IPS-18c (cell line): ENCODE measurements around the gene TGFBR3L.

ENCODE experiments used
- H3K4me3 ChIP-seq: 2 replicates; pipeline ENCODE4 v1.7.0; 2013; ENCODE audit warnings: low read depth, mild to moderate bottlenecking, low read length, moderate library complexity; ENCODE audit not compliant: insufficient read depth
- H3K9me3 ChIP-seq: one replicate; pipeline ENCODE4 v1.6.1; 2013; ENCODE audit warnings: mild to moderate bottlenecking, low read length, moderate library complexity; ENCODE audit not compliant: control insufficient read depth, insufficient read depth

TGFBR3L gene

GRCh38 chr19:7931221-7932061 lies 16.8 kb downstream of the TGFBR3L start:
- Histone ChIP-seq H3K4me3 (no peak overlapping the region), H3K9me3 (no peaks in the 10 kb centered on the region)

DNA sequence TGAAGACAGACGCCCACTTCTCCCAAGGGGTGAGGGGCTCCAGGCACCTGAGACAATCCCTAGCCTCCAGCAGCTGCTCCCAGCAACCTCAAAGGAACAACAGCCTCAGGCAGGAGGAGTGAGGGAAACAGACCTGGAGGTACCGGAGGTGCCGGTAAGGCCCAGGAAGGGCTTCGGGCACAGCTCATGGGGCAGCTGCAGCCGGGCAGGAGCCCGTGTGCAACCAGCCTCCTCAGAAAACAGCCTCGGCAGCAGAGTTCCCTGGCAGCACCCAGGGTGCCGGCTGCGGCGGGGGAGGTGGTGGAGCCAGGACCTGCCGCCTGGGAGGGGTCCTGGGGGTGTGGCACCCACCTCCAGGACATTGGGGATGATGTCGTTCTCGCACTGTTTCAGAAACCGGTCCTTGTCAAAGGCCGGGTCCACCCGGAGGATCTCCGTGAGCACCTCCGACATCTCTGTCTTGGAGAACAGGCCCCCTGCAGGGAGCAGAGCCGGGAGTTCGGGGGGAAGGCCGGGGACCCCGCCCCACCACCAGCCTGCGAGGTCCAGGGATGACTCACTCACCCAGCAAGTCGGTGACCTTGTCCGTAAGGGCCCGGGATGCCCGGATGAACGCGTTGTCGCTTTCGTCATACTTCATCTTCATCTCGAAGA lies 17.8 kb downstream of the TGFBR3L start:
- no peaks in the 10 kb centered on the region for H3K9me3 ChIP-seq
- H3K4me3 ChIP-seq, result no peak overlapping the region

- H3K9me3 ChIP-seq, result no peaks in the 10 kb centered on the region
- no peak overlapping the region for H3K4me3 ChIP-seq
Measured at GRCh38 chr19:7932930-7933300, 18.3 kb downstream of the TGFBR3L start.

DNA sequence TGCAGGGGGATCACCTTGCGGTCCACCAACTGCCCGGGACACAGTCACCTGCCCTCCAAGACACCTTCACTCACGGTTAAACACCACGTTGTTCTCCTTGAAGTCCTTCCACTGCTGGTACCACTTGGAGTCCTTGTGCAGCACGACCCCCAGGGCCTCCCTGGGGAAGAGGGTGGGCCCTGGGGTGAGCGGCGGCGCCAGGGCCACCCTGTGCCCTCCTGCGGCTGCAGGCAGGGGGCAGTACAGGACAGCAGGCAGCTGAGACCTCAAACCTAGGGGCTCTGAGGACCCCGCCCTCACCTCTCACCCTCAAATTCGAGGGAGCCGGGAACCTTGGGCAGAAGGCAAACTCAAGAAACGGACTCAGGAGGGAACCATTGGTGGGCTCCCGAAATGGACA lies 18.8 kb downstream of the TGFBR3L start:
- H3K4me3 ChIP-seq, result no peak overlapping the region
- H3K9me3 ChIP-seq, result no peaks in the 10 kb centered on the region

GRCh38 chr19:7933828-7934725 lies 19.4 kb downstream of the TGFBR3L start:
- no peaks in the 10 kb centered on the region for H3K9me3 ChIP-seq

GRCh38 chr19:7934766-7935165 lies 20.1 kb downstream of the TGFBR3L start:
- no peaks in the 10 kb centered on the region for H3K9me3 ChIP-seq
- H3K4me3 ChIP-seq, result no peak overlapping the region

More at GRCh38 chr19:7933828-7934725, 19.4 kb downstream of the TGFBR3L start:
- no peak overlapping the region for H3K4me3 ChIP-seq

DNA sequence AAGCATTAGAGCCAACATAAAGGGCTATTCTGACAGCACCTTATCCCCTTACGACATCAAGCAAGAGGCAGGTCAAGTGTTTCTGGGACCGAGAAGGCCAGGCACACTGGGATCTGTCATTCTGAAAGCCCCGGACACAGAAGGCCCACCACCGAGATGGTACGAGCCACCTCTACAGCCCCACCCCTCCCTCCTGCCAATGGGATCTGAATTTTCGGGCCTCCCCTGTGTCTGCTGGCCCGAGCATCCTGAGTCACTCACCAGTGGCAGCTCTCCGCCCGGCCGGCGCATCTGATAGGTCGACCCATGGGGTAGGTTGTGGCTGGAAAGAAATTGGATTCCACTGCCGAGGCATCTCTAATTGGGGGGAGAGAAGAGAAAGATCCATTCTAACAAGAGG lies 26.2 kb downstream of the TGFBR3L start:
- Histone ChIP-seq H3K4me3 (no peak overlapping the region), H3K9me3 (no peaks in the 10 kb centered on the region)

DNA sequence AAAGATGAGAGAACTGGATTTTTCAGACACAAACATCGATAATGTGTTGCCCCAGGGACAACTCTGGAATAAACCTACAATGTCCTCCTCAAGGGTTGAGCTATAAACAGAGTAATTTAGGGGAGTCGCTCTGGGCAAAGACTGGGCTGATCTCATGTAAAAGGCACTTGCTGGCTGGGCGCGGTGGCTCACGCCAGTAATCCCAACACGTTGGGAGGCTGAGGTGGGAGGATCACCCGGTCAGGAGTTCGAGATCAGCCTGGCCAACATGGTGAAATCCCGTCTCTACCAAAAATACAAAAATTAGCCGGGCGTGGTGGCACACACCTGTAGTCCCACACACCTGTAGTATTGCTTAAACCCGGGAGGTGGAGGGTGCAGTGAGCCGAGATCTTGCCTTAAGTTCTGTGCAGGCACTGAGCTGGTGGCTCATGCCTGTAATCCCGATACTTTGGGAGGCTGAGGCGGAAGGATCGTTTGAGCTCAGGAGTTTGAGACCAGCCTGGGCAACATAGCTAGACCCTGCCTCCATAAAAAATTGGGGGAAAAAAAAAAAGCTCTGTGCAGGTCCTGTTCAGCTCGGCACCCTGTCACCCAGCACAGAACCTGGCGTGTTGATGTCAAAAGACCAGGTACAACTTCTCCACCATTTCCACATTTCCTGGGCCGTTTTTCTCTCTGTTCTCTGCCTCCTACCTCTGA lies 27.4 kb downstream of the TGFBR3L start:
- Histone ChIP-seq H3K9me3 (no peaks in the 10 kb centered on the region), H3K4me3 (peak overlapping the region; percentile 84; the same call in 1 of the 2 replicates)

DNA sequence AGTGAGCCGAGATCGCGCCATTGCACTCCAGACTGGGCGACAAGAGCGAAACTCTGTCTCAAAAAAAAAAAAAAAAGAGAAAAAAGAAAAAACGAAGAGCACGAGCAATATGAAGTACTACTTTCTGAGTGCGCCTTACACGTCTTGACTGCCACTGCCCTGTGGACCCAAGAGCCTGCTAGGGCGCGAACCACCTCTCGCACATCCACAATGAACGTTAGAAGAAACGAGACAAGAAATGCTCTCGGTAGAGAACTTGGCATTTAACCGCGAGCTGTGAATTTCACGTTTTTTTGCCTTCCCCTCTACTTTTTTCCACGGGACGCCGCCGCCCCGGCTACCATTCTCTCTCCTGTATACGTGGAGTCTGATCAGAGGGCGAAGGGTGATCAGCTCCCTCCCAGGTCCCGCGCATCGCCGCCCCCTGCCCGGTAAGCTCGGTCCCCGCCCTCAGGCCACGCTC lies 28.4 kb downstream of the TGFBR3L start:
- H3K9me3 ChIP-seq, result no peaks in the 10 kb centered on the region
- peak overlapping the region; percentile 84 for H3K4me3 ChIP-seq

DNA sequence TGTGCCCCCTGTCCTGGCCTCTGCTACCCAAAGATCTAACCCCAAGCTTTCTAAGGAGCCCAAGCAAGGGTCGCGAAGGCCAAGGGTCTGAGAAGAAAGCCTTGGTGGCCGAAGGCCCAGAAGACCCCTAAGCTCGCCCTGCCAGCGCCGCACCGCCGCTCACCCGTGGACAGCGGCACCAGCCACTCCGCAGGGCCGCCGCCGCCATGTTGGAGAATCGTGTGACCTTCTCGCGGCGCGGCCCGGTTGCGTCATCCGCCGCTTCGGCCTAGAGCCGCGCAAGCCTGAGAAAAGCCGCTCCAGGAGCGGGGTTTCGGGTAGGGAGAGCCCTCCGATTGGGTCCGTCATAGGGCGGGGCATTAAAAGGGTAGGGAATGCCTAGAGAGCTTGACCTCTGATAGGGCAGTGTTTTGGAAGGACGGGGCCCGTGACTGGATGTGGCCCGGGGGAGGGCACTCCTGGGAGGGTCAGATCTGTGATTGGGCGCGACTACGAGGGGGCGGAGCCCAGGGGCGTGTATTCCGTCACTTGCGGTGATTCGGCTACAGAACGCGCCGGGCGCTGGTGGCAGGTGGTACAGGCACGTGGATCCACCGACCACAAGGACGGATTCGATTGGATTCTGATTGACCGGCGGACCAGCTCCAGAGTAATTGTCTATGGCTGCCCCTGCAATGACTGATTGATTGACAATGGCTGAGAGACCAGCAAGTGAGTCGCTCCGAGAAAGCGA lies 29.0 kb downstream of the TGFBR3L start, which contains the start of gene TIMM44:
TIMM44 (minus strand) TSS at position 223 of the 733 bp plus-strand sequence; CDS start at position 208, 15 bp downstream.
- no peaks in the 10 kb centered on the region for H3K9me3 ChIP-seq
- H3K4me3 ChIP-seq, result peak within 1 kb of the TSS; percentile 98

DNA sequence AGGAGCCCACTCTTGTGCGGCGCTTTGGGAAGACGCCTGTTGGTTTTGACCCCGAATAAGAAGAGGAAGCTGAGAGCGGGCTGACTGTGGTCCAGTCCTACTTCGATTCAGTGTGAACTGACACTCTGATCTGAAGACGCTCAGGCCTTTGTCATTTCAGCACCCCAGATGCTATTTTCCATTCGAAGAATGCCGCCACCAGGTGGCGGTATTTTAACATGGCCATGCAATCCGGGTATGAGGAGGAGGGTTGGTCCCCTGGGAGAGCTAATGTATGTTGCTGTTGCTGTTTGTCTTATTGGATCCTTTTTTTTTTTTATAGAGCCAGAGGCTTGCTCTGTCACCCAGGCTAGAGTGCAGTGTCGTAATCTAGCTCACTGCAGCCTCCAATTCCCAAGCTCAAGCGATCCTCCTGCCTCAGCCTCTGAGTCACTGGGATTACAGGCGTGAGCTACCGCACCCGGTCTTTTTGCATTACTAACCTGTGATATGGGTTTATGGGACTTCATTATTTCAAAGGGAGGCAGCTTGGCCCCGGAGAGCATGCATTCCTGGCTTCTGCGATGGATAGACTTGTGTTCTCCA lies 29.6 kb downstream of the TGFBR3L start:
- no peaks in the 10 kb centered on the region for H3K9me3 ChIP-seq
- H3K4me3 ChIP-seq, result peak overlapping the region; percentile 98

DNA sequence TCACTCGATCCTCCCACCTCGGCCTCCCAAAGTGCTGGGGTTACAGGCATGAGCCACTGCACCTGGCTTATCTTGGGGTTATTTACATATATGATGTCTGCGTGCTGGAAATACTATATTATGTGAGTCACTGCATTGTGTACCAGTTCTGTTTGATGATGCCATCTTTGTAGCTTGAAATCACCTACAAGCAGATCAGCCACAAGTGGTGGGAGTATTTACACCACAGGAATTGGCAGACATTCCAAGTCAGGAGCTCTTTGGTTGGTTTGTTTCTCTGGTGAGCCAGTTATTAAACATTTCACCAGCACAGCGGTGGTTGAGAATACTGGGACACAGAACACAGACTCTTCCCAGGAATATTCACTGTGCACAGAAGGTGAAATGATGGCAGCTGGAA lies 33.3 kb downstream of the TGFBR3L start:
- H3K4me3 ChIP-seq, result no peak overlapping the region
- H3K9me3 ChIP-seq, result no peaks in the 10 kb centered on the region

DNA sequence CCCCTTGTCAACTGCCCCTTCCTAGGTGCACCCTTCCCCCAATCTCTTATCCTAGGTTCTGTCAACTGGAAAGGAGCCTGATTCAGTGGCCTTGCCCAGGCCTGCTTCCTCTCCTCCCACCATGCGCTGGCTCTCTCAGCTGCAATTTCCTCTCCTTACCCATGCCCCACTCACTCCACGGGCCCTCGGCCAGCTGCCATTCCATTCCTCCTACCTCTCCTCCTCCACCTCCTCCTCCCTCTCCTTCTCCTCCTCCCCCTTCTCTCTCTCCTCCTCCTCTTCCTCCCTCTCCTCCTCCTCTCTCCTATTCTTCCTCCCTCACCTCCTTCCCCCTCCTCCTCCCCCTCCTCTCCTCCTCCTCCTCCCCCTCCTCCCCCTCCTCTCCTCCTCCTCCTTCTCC lies 38.4 kb downstream of the TGFBR3L start:
- H3K4me3 ChIP-seq, result no peak overlapping the region
- peaks cover 2% of the 10 kb centered on the region for H3K9me3 ChIP-seq

DNA sequence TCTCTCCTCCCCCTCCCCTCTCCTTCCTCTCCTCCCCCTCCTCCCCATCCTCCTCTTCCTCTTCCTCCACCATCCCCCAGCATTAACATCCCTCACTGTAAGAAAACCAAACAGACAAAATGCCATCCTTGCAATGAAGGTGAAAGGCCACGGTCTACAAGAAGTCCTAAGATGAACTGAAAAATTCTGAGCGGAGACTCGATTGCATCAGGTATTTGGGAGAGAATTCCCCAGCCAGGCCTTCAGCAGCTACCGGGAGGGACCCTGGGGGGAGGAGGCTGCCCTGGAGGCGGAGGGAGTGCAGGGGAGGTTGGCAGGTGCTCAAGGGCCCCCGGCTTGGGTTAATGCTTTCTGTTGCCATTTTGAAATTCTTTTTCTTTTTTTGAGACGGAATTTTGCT lies 38.9 kb downstream of the TGFBR3L start:
- H3K9me3 ChIP-seq, result peaks cover 2% of the 10 kb centered on the region
- H3K4me3 ChIP-seq, result no peak overlapping the region

- H3K9me3 ChIP-seq, result peaks cover 2% of the 10 kb centered on the region
- no peak overlapping the region for H3K4me3 ChIP-seq
Measured at GRCh38 chr19:7955696-7956095, 41.1 kb downstream of the TGFBR3L start.

- Histone ChIP-seq H3K9me3 (peaks cover under 1% of the 10 kb centered on the region), H3K4me3 (no peak overlapping the region)
Measured at GRCh38 chr19:7959211-7959610, 44.6 kb downstream of the TGFBR3L start.
